GM10266 (cell line): ENCODE results near the gene TPST2.
A peak's percentile ranks its signal among the peaks of the same experiment; 100 is the strongest.

Source experiments
- DNase-seq: peaks from one replicate; pipeline ENCODE4 v3.0.0; 2012; ENCODE audit errors: extremely low spot score
- CTCF ChIP-seq: IDR thresholded peaks from 2 replicates; pipeline ENCODE4 v1.5.1; 2012; ENCODE audit warnings: mild to moderate bottlenecking, low read depth; ENCODE audit not compliant: control insufficient read depth, insufficient read depth; ENCODE audit errors: missing control alignments

TPST2 gene

GRCh38 chr22:26485806-26486390 lies 104.0 kb downstream of the TPST2 start:
- TF ChIP-seq CTCF = no peak
- DNase-seq = no peak

- DNase-seq = no peak
- TF ChIP-seq CTCF = no peak
Observed at GRCh38 chr22:26485013-26485412, 104.9 kb downstream of the TPST2 start.

GRCh38 chr22:26484360-26484706 lies 105.6 kb downstream of the TPST2 start:
- DNase-seq = no peak

GRCh38 chr22:26483439-26484359 lies 106.2 kb downstream of the TPST2 start, which contains the start of the genes HPS4 and SRRD:
HPS4 (minus strand) TSS chr22:26483783; CDS start chr22:26481762, 2,021 bp downstream.
SRRD (plus strand) TSS chr22:26483877; CDS start chr22:26483891, 14 bp downstream.
- peak; percentile 90 for DNase-seq
- TF ChIP-seq CTCF = no peak

More at GRCh38 chr22:26484360-26484706, 105.6 kb downstream of the TPST2 start:
- TF ChIP-seq CTCF = no peak

GRCh38 chr22:26483043-26483438 lies 106.9 kb downstream of the TPST2 start:
- DNase-seq = no peak
- TF ChIP-seq CTCF = no peak

GRCh38 chr22:26482161-26482560 lies 107.8 kb downstream of the TPST2 start:
- TF ChIP-seq CTCF = no peak
- DNase-seq = no peak

GRCh38 chr22:26481694-26482093 lies 108.2 kb downstream of the TPST2 start:
- no peak for DNase-seq
- TF ChIP-seq CTCF = no peak
